ENCODE results near the gene TRIM34. TPM values are rescaled to one million over a fixed set of nuclear protein-coding genes. Genes with fewer than 3 reads are reported as not detected.

Gene TRIM34
- total and polyA plus RNA-seq, 2 of the 8 experiments (the other 6 are each of a cell fraction or from before 2014, with no cell fraction given), result 0.76 to 5.8 TPM

GRCh38 chr11:5671831-5672230 is 47.0 kb downstream of the TRIM34 start:
- H3K27ac ChIP-seq (ENCODE audit: low read depth, low read length), result no peak overlapping the region
- no peak overlapping the region for H4K8ac ChIP-seq (ENCODE audit: extremely low read depth, insufficient read depth, low read length)
- no peak overlapping the region for H3K14ac ChIP-seq (ENCODE audit: insufficient read length)
- H2BK12ac ChIP-seq (ENCODE audit: low read depth, low read length), result no peak overlapping the region
- H2BK15ac ChIP-seq (ENCODE audit: low read length), result no peak overlapping the region
- no peak overlapping the region for H2BK120ac ChIP-seq (replicated peaks; ENCODE audit: low read depth, low read length)
- H3K4me2 ChIP-seq (ENCODE audit: insufficient read depth in 1 of 2, low read depth in 2 of 2, low read length in 2 of 2), result no peak overlapping the region
- FAIRE-seq, result no peak
- no peak overlapping the region for H4K5ac ChIP-seq (ENCODE audit: insufficient read length, low read depth, low read length)
- H3K9ac ChIP-seq (replicated peaks in 1 of 4; ENCODE audit: extremely low read depth in 1 of 4, low read depth in 3 of 4, low read length in 3 of 4), result no peak overlapping the region
- POLR2A ChIA-PET (ENCODE audit: partially characterized antibody), result no interaction called here
- no peak overlapping the region for H3K4ac ChIP-seq (replicated peaks; ENCODE audit: insufficient read length, low read depth, low read length)
- no peak overlapping the region for H2BK5ac ChIP-seq (ENCODE audit: low read depth, low read length)
- no peak overlapping the region for H2AK5ac ChIP-seq (ENCODE audit: low read depth, low read length)
- H3K18ac ChIP-seq (ENCODE audit: extremely low read depth, low read length), result no peak overlapping the region
- H2BK20ac ChIP-seq (ENCODE audit: low read length), result no peak overlapping the region
- no peaks in the 10 kb centered on the region for H3K27me3 ChIP-seq (replicated peaks in 1 of 4; ENCODE audit: control insufficient read depth in 3 of 4, extremely low read depth in 1 of 4, insufficient read depth in 3 of 4, low read length in 3 of 4)
- CTCF ChIA-PET (ENCODE audit: partially characterized antibody), result no interaction called here
- no peak overlapping the region for H3K23ac ChIP-seq (ENCODE audit: insufficient read length)
- H3K79me1 ChIP-seq (ENCODE audit: low read depth, low read length), result no peaks in the 10 kb centered on the region
- no peaks in the 10 kb centered on the region for H4K20me1 ChIP-seq (replicated peaks in 1 of 2; ENCODE audit: control insufficient read depth in 1 of 2, insufficient read depth in 2 of 2, low read length in 2 of 2)
- DNase-seq (ENCODE audit: low read depth in 1 of 2, low spot score in 2 of 2), result no peak
- H3K56ac ChIP-seq (replicated peaks; ENCODE audit: insufficient read length, low read depth, low read length), result no peak overlapping the region
- H3K36me3 ChIP-seq (ENCODE audit: control insufficient read depth in 2 of 4, insufficient read depth in 4 of 4, low read length in 3 of 4), result peaks cover 0 to 12% (median 3%) of the 10 kb centered on the region in 4 experiments; a peak in 3 of 8 replicates
- H3K23me2 ChIP-seq (ENCODE audit: low read depth, low read length), result no peaks in the 10 kb centered on the region
- no peak for TF ChIP-seq MAFK (IDR thresholded peaks at IDR 0.05; ENCODE audit: low read depth, low read length)
- TF ChIP-seq KDM4A (IDR thresholded peaks at IDR 0.05; ENCODE audit: low read depth, low read length, severe bottlenecking), result no peak
- TF ChIP-seq POU5F1 (IDR thresholded peaks at IDR 0.05; ENCODE audit: low read depth, low read length), result no peak
- TF ChIP-seq CHD2 (IDR thresholded peaks at IDR 0.05; ENCODE audit: low read length), result no peak
- no peak for TF ChIP-seq PHF8 (conservative IDR thresholded peaks at IDR 0.05; ENCODE audit: low read depth, low read length)
- TF ChIP-seq GTF2F1 (IDR thresholded peaks at IDR 0.05; ENCODE audit: borderline replicate concordance, low read depth, low read length), result no peak
- no peaks in the 10 kb centered on the region for H3K4me1 ChIP-seq (replicated peaks in 1 of 4; ENCODE audit: control insufficient read depth in 3 of 4, insufficient read depth in 4 of 4, low read length in 3 of 4)
- no peaks in the 10 kb centered on the region for H3K9me3 ChIP-seq (ENCODE audit: insufficient read depth in 2 of 2, low read depth in 1 of 2, low read length in 1 of 2)
- H3K4me3 ChIP-seq (ENCODE audit: extremely low read depth in 1 of 4, insufficient read depth in 2 of 4, low read depth in 3 of 4, low read length in 4 of 4), result no peak overlapping the region
- H3K79me2 ChIP-seq (ENCODE audit: control insufficient read depth in 1 of 2, insufficient read depth in 2 of 2, low read length in 2 of 2), result no peaks in the 10 kb centered on the region
- H4K91ac ChIP-seq (replicated peaks; ENCODE audit: insufficient read length, low read length), result no peak overlapping the region
- no peak overlapping the region for H2AFZ ChIP-seq (ENCODE audit: low read length)
